Ecto neural progenitor cell (in vitro differentiated cells): ENCODE measurements around the gene BMP5.

Experiments
- DNase-seq: peaks from one replicate; pipeline ENCODE4 v3.0.0-alpha.2; 2018; ENCODE audit warnings: low spot score

BMP5 gene

DNA sequence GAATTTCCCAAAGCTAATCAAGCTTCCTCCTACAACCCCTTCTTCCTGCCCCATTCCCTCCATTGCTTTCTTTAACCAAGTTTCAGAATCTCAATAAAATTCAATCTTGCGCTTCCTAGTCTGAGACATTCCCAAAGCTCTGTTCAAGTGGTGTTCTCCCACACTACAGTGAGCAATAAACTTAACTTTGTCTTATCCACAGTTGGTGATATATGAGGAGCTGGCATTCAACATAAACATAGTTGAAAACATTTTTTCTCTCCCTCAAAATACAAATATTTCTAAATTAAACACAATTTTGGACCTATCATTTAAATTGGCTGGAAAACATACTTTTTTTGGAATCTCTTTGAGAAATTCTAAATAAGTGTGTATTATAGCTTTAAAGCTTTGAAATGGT lies 166.7 kb downstream of the BMP5 start:
- no peak for DNase-seq

DNA sequence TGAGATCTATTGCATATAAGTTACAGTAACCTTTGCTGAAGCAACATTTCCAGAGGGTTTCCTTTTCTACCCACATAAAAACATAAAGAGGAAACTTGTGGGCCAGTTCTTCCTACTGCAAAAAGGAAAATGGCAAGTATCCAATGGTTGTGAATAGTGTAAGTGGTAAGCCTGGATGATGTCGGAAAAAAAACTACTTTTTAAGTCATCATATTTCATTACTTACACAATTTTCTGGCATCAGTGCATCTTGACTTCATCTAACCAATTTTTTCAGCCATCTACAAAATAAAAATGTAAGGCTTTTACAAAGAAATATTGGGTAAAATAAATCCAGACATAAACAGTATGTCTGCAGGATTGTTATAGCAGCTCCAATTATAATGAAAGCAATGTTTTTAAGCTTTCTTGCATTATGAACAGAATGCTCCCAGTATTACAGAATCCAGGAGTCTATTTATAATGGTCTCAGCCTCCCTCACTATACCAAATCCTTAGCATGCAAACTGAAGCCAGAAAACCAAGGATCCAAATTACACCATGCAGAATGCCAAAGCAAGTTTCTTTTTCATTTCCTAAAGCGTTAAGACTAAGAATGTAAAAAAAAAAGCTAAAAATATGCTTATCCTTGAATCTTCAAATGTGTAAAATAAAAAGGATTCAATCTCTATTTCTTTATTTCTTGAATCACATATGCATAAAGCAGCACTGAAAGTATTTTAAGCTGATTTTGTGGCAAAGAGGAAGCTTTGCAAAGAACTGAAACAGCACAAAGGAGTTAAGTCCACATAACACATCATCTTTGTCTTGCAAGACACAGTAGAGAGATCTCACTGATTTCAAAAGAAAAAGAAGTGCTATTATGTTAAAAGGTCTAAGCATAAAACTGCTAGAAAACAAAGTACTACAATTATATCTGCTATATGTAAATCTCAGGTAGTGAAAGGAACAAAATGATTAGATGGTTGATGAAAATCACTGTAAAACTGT lies 169.6 kb downstream of the BMP5 start:
- no peak for DNase-seq

DNA sequence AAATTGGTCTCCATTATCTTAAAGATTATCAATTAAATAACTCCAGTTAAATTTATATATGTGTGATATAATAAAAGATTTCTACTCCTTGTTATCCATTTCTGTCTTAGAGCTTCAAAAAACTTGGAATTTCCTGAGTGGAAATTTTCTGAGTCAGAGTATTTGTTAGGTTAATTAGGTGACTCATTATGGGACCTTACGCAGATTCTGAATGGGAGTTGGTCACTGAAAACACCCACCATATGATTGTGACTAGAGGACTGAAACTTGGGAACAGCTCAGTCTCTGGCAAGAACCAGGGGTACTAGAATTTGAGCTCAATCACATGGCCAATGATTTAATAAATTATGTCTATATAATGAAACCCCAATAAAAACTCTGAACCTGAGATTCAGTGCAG lies 171.0 kb downstream of the BMP5 start:
- no peak for DNase-seq
